CD4-positive, alpha-beta T cell treated with Interleukin-6 for 4 hours (primary cell): ENCODE data around the gene KASH5.
"Not testable (repeated sequence)": the region's sequence is repeated elsewhere in the genome, so short reads cannot be mapped to it uniquely, and the experiment has no call there.

Experiments
- DNase-seq: peaks from one replicate; pipeline ENCODE4 v3.0.0-alpha.2; 2020; ENCODE audit warnings: mixed read lengths

The KASH5 gene

DNA sequence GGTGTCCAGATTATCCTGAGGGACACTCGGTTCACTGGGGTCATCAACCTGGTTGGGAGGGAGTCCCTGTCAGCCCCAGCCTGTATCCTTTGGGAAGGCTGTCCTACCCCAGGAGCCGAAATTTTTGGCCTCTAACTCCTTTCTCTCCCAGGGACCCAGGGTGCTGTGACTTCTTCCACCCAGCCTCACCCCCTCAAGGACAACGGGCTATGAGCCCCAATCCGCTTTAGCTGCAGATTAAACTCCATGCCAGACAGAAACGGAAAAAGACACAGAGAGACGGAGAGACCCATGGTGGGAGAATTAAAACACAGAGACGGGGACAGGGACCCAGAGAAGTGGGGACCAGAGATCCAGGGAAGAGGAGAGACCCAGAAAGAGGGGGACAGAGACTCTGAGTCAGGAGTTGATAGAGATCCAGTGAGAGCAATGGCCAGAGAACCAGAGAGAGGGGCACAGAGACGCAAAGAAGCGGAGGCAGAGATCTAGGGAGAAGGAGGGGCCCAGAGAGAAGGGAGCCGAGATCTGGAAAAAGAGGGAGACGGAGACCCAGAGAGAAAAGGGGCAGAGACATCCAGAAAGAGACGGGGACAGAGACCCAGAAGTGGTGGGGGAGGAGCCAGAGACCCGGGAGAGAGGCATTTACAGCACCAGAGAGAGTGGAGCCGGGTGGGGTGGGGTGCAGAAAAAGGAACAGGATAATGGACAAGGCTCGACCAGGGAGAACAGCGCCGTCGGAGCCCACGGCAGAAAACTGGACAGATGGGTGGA lies 52.6 kb downstream of the KASH5 start:
- DNase-seq, result no peak

DNA sequence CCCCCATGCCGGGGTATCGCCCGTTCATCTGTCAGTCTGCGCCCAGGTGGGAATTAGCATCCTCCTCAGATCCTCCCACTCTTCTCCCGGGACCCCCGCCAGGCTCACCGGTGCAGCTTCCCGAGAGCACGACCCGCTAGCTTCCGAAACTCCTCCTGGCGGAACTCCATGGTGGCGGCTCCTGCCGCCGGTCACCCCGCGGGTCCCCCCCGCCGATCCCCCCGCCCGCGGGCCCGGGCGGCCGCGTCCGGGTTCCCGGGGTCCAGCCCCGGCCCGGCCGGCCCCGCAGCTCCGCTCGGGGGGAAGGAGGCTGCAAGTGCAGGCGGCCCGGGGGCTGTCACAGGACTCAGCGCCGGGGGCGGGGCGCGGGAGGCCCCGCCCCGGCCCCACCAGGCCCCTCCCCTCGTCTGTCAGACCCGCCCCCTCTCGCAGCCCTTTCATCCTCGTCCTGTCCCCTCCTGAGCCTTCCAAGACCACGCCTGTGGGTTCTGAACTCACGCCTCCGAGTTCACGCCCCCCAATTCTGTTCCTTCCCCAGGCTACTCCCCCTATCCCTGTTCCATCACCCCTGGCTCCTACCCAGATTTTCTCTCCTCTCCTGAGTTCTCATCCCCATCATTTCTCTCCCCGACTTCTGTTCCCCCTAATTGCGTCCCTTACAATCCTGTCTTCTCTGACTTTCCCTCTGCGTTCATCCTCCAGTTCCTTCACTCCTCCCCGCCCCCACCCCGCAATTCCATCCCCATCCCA lies 53.3 kb downstream of the KASH5 start, which contains the start of gene SLC17A7:
SLC17A7 (minus strand) TSS at position 318 of the 750 bp plus-strand sequence; CDS start at position 170, 148 bp downstream.
- DNase-seq, result peak; percentile 44

GRCh38 chr19:49441960-49442350 lies 53.9 kb downstream of the KASH5 start:
- DNase-seq, result no peak

DNA sequence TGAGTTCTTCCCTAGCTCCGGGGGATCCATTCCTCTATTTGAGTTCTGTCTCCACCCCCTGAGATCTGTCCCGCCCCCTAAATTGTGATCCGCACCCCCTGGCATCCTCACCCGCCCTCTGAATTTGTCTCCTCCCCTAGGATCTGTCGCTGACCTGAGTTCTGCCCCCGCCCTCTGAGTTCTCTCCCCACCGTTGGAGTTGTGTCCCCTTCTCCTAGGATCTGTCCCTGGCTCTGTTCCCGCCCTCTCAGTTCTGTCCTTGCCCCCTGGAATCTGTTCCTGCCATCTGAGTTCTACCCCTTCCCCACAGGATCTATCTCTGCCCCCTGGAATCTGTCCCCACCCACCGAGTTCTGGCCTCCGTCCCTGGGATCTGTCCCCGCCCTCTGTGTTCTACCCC lies 54.3 kb downstream of the KASH5 start:
- DNase-seq, result peak; percentile 25

DNA sequence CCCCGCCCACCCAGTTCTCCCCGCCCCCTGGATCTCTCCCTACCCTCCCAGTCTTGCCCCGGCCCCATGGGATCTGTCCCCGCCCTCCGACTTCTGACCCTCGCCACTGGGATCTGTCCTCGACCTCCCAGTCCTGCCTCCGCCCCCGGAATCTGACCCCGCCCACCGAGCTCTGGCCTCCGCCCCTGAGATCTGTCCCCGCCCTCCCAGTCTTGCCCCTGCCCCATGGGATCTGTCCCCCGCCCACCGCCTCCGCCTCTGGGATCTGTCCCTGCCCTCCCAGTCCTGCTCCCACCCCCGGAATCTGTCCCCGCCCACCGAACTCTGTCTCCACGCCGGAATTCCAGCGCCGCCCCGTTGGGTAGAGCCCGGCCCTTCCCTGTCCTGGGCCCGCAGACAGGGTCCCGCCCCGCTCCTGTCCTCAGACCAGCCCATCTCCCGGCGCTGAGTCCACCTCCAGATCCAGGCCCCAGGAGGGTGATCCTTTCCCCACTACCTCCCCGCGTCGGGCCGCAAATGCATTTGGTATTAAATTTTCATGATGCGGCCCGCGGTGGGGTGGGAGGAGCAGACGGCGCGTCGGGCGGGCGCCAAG lies 54.8 kb downstream of the KASH5 start:
- peak; percentile 70 for DNase-seq

DNA sequence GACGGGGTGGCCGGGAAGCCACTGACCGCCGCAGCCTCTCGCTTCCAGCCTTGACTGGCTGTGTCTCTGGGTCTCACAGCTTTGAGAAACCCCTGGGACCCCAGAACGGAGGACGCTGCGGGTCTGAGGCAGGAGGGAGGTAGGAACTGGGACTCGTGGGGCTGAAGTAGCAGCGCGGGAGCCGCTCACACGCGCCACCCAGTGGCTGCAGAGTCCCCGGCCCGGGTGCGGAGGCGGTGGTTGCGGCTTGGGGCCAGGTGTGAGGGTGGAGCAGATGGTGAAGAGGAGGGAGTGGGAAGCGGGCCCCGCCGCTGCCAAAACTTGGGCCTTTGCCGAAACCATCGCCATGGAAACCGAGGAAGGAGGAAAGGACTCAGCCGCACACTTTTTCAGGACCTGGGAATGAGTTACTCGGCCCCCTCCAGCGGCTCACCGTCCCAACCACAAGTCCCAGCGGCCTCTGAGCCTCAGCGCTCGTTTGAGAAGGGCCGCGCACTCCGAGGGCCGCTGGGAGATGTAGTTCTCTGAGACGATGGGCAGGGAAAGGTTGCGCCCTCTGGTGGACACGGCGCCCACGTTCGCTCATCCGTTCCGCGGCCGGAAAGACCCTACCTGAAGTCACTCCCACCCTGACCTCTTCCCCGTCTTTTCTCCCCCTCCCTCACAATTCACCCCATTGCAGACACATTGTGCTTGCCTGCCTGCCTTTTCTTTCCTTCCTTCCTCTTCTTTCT lies 55.5 kb downstream of the KASH5 start:
- DNase-seq, result peak; percentile 95

DNA sequence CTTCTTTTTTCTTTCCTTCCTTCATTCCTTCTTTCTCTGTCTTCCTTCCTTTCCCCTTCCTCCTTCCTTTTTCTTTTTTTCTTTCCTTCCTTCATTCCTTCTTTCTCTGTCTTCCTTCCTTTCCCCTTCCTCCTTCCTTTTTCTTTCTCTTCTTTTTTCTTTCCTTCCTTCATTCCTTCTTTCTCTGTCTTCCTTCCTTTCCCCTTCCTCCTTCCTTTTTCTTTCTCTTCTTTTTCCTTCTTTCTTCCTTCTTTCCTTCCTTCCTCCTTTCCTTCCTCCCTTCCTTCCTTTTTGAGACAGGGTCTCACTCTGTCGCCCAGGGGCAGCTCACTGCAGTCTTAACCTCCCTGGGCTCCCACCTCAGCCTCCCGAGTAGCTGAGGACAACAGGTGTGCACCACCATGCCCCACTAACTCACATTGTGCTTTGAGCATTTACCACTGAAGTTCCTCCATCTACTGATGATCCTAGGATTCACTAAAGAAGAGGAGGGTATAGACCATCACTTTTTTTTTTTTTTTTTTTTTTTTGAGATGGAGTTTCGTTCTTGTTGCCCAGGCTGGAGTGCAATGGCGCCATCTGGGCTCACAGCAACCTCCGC lies 56.2 kb downstream of the KASH5 start:
- not testable (repeated sequence) for DNase-seq

DNA sequence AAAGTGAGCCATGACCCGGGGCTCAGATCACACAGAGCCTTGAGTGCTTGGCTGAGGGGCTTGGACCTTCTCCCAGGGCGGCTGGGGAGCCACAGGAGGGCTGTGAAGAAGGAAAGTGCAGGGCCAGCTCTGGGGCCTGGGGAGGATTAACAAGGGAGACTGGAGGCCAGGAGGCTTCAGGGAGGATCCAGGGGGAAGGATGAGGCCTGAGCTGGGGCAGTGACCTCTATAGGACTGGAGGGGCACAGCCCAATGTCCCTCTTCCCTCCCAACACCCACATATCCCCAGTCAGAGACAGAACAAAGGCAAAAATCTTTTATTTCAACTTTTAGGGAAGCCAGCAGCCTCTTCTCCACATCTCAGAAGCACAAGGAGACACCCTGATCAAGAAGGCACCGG lies 57.9 kb downstream of the KASH5 start:
- no peak for DNase-seq

DNA sequence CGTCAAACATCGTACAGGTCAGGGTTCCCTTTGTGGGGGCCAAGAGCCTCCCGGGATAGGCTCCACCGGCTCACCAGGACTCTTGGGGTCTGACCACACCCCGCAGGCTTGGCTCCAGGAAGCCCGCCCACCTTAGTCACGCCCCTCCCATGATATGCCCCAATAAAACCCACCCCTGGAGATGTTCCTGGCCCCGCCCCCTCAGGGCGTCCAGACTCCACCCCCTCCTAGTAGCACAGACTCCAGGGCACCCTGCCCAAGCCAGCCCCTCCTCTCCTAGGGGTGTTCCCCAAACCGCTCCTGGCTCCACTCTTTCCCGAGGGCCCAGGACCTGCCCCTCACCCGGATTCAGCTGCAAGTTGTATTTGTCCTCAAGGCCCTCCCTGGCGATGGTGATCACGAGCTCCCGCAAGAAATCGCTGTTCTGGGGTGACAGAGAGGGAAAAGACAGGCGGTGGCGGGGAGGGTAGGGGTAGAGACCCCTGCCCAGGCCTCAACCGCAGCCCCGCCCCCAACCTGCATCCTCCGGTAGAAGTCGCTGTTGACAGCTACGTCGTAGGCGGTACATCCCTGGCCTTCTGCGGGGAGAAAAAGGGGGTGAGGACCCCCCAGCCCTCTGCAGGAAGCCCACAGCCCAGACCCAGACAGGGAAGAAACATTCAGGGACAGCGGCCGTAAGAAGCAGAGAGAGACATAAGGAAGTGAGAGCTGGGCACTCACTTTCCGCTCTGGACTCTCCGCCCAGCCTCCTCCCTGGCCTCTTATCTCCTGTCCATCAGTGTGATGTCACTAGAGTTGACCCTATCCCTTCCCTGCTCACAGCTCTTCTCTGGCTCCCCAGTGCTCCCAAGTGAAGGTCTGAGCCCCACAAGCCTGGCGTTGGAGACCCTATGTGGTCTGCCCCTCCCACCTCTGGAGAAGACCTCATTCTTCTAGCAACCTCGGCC lies 59.7 kb downstream of the KASH5 start:
- no peak for DNase-seq

- no peak for DNase-seq
Observed at GRCh38 chr19:49448432-49448786, 60.4 kb downstream of the KASH5 start.

DNA sequence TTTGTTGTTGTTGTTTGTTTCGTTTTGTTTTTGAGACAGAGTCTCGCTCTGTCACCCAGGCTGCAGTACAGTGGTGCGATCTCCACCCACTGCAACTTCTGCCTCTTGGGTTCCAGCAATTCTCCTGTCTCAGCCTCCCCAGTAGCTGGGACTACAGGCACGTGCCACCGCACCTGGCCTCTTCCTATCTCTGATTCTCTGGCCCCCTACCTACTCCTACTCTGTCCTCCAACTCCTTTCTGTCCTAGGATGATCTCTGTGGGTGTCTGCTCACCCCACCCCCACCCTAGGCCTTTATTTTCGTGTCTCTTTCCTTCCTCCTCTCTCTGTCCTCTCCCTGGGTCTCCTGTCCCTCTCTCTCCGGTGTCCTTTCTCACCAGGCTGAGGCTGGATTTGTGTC lies 62.4 kb downstream of the KASH5 start:
- DNase-seq, result no peak

DNA sequence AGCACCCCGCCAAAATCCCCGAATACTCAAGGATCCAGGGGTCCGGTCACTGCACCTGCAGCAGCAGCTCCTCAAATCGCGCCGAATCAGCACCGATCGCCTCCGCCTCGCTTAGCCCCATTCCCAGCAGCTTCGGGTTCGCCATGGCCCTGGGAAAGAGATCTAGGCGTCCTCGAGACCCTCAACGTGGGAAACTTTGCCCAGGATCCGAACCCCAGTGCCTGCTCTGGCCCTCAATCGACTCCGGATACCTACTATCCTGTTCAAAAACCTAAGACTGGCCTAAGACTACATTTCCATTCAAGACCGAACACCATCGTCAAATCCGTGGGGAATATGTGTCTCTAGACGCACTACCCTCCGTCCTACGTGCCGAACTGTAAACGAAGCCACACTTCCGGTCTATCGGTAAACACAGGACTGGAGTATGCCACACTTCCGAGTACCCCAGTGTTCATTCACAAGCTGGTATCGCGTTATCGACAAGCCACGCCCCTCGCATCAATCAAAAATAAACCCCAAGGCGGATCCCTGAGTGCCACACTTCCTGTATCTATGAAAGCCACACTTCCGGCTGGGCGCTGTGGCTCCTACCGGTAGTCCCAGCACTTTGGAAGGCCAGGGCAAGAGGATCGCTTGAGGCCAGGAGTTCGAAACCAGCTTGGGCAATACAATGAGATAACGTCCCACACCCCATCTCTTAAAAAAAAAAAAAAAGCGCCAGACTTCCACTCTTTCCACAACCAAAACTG lies 63.6 kb downstream of the KASH5 start, which contains the start of gene PIH1D1:
PIH1D1 (minus strand) TSS at position 385 of the 752 bp plus-strand sequence; CDS start at position 145, 240 bp downstream.
- DNase-seq, result peak; percentile 97

GRCh38 chr19:49453013-49453756 lies 65.1 kb downstream of the KASH5 start, which contains the start of gene ALDH16A1:
Gene ALDH16A1, plus strand, starts transcription at chr19:49453225. Its CDS starts 107 bp downstream, at chr19:49453332.
- peak; percentile 97 for DNase-seq

- DNase-seq, result no peak
Observed at GRCh38 chr19:49453757-49454240, 65.8 kb downstream of the KASH5 start.

DNA sequence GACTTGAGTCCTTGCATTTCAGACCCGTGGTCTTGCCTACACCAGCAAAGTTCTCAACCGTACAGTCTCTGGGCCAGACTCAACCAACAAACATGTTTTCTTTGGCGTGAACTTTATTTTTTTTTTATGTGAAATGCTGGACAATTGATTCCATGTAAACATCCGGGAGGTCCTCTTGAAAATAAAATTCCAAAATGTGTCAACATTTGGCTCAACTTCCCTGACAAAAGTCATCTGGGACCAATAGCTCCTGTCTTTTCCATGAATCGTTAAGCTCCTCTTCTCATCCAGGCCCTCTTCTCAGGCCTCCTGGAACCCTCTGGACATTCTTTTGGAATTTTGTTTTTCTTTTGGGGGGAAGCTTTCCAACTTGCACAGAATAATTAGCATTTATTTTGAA lies 67.7 kb downstream of the KASH5 start:
- no peak for DNase-seq

GRCh38 chr19:49456326-49456725 lies 68.3 kb downstream of the KASH5 start:
- no peak for DNase-seq

- DNase-seq, result no peak
Observed at GRCh38 chr19:49458567-49458903, 70.5 kb downstream of the KASH5 start.

- DNase-seq, result no peak
Observed at GRCh38 chr19:49459388-49459787, 71.3 kb downstream of the KASH5 start.

- not testable (repeated sequence) for DNase-seq
Observed at GRCh38 chr19:49461130-49461529, 73.1 kb downstream of the KASH5 start.

DNA sequence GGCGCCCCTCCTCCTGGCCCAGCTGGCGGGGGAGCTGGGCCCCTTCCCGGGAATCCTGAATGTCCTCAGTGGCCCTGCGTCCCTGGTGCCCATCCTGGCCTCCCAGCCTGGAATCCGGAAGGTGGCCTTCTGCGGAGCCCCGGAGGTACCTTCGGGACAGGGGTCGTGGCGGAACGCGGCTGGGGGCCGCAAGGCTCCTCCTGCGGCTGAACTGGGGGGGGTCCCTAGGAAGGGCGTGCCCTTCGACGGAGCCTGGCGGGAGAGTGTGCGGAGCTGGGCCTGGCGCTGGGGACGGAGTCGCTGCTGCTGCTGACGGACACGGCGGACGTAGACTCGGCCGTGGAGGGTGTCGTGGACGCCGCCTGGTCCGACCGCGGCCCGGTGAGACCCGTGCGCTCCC lies 73.6 kb downstream of the KASH5 start:
- DNase-seq, result no peak
